Mesenchymal stem cell (in vitro differentiated cells and primary cell): ENCODE data around the gene MAB21L1.

ENCODE experiments used
- DNase-seq: peaks from one replicate; pipeline ENCODE4 v3.0.0-alpha.2; 2013
- H2AFZ ChIP-seq: one replicate; pipeline ENCODE4 v1.6.1; 2013; ENCODE audit warnings: low read depth, mild to moderate bottlenecking, control low read depth, inconsistent platforms, low read length, moderate library complexity
- H2AK5ac ChIP-seq: 2 replicates; pipeline ENCODE4 v1.6.1; 2013; ENCODE audit warnings: low read length, moderate library complexity, mild to moderate bottlenecking, inconsistent platforms; ENCODE audit not compliant: severe bottlenecking
- H2BK120ac ChIP-seq: one replicate; pipeline ENCODE4 v1.6.1; 2013; ENCODE audit warnings: low read depth, mild to moderate bottlenecking, inconsistent platforms, low read length, moderate library complexity
- H2BK12ac ChIP-seq, 2 experiments: one replicate each; pipeline ENCODE4 v1.6.1; 2013; ENCODE audit warnings: inconsistent platforms in 2 of 2, low read length in 2 of 2, mild to moderate bottlenecking in 2 of 2, moderate library complexity in 2 of 2, control low read depth in 1 of 2
- H2BK15ac ChIP-seq: one replicate; pipeline ENCODE4 v1.6.1; 2013; ENCODE audit warnings: mild to moderate bottlenecking, low read depth, inconsistent platforms; ENCODE audit not compliant: poor library complexity, severe bottlenecking
- H2BK5ac ChIP-seq: 2 replicates; pipeline ENCODE4 v1.6.1; 2013; ENCODE audit warnings: low read depth, mild to moderate bottlenecking, low read length, control low read depth, inconsistent platforms; ENCODE audit not compliant: poor library complexity, severe bottlenecking
- H3K14ac ChIP-seq, 2 experiments: one replicate each; pipeline ENCODE4 v1.6.1; 2013; ENCODE audit warnings: inconsistent platforms in 2 of 2, low read length in 2 of 2, control low read depth in 1 of 2, mild to moderate bottlenecking in 1 of 2, moderate library complexity in 1 of 2
- H3K18ac ChIP-seq, 2 experiments: one replicate each; pipeline ENCODE4 v1.6.1; 2013; ENCODE audit warnings: inconsistent platforms in 2 of 2, low read length in 2 of 2, control low read depth in 1 of 2, low read depth in 1 of 2, mild to moderate bottlenecking in 1 of 2
- H3K23ac ChIP-seq, 2 experiments: one replicate each; pipeline ENCODE4 v1.6.1; 2013; ENCODE audit warnings: inconsistent platforms in 2 of 2, low read length in 2 of 2, mild to moderate bottlenecking in 2 of 2, moderate library complexity in 2 of 2, control low read depth in 1 of 2
- H3K27ac ChIP-seq: 2 replicates; pipeline ENCODE4 v1.5.1; 2013; ENCODE audit warnings: mild to moderate bottlenecking, moderate library complexity, low read length, control low read depth, inconsistent platforms; ENCODE audit not compliant: poor library complexity, severe bottlenecking
- H3K27me3 ChIP-seq, 2 experiments: 2 replicates each; pipeline versions ENCODE4 v1.6.1 to v1.7.0; 2013; ENCODE audit warnings: low read length in 2 of 2, mild to moderate bottlenecking in 2 of 2, moderate library complexity in 2 of 2, control low read depth in 1 of 2, inconsistent platforms in 1 of 2; ENCODE audit not compliant: control insufficient read depth in 1 of 2, insufficient read depth in 1 of 2
- H3K36me3 ChIP-seq, 2 experiments: 2 replicates each; pipeline versions ENCODE4 v1.6.1 to v1.7.0; 2013; ENCODE audit warnings: low read length in 2 of 2, control low read depth in 1 of 2, inconsistent platforms in 1 of 2, low read depth in 1 of 2, mild to moderate bottlenecking in 1 of 2; ENCODE audit not compliant: insufficient read depth in 2 of 2, control insufficient read depth in 1 of 2
- H3K4ac ChIP-seq, 2 experiments: one replicate each; pipeline ENCODE4 v1.6.1; 2013; ENCODE audit warnings: inconsistent platforms in 2 of 2, low read length in 2 of 2, mild to moderate bottlenecking in 2 of 2, moderate library complexity in 2 of 2, control low read depth in 1 of 2, low read depth in 1 of 2
- H3K4me1 ChIP-seq: 2 replicates; pipeline ENCODE4 v1.6.1; 2013; ENCODE audit warnings: low read depth, low read length, control low read depth; ENCODE audit not compliant: control insufficient read depth, insufficient read depth
- H3K4me2 ChIP-seq: 2 replicates; pipeline ENCODE4 v1.6.1; 2013; ENCODE audit warnings: low read length, mild to moderate bottlenecking, inconsistent platforms; ENCODE audit not compliant: poor library complexity, severe bottlenecking
- H3K4me3 ChIP-seq, 2 experiments: 2 replicates each; pipeline versions ENCODE4 v1.5.1 to v1.7.0; 2013; ENCODE audit warnings: low read length in 2 of 2, mild to moderate bottlenecking in 2 of 2, control low read depth in 1 of 2, low read depth in 1 of 2; ENCODE audit not compliant: insufficient read depth in 1 of 2
- H3K79me1 ChIP-seq: replicated peaks from 2 replicates; pipeline ENCODE4 v1.6.1; 2013; ENCODE audit warnings: mild to moderate bottlenecking, control low read depth, low read length, inconsistent platforms; ENCODE audit not compliant: poor library complexity, severe bottlenecking
- H3K9ac ChIP-seq: 2 replicates; pipeline ENCODE4 v1.7.0; 2013; ENCODE audit warnings: mild to moderate bottlenecking, low read length, moderate library complexity
- H3K9me3 ChIP-seq: 2 replicates; pipeline ENCODE4 v1.7.0; 2013; ENCODE audit warnings: mild to moderate bottlenecking, low read length; ENCODE audit not compliant: control insufficient read depth
- H4K8ac ChIP-seq: one replicate; pipeline ENCODE4 v1.6.1; 2013; ENCODE audit warnings: inconsistent platforms, mild to moderate bottlenecking, low read length, moderate library complexity
- H4K91ac ChIP-seq: one replicate; pipeline ENCODE4 v1.6.1; 2013; ENCODE audit warnings: mild to moderate bottlenecking, low read length, inconsistent platforms
- WGBS: methylation state at CpG from one replicate; pipeline ENCODE4 v1.1.7; 2013; ENCODE audit warnings: mixed read lengths; 5-methylcytosine and 5-hydroxymethylcytosine counted together

The MAB21L1 gene

DNA sequence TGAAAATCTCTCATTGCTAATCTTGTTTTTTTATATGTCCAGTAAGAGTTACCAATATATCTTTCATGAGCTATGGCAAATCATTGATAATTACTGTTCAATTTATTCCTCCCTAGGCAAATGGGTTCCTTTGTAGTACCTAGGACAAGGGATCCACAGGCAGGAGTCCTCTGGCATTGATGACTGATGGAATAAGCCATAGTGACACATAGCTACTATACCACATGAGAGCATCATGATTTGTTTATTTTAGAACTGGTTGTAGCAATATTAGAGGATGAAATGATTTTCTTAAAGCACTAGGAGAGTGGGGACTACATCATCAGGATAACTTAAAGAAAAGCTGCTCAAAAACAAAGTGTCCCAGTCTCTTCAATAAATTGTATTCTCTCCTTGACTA lies 21.7 kb upstream of the MAB21L1 start:
- Histone ChIP-seq H2BK12ac (no peak overlapping the region), H4K91ac (no peak overlapping the region), H3K18ac (no peak overlapping the region), H3K4me3 (no peak overlapping the region), H3K27me3 (no peaks in the 10 kb centered on the region), H2BK15ac (no peak overlapping the region), H2BK120ac (no peak overlapping the region), H3K27ac (no peak overlapping the region), H3K9ac (no peak overlapping the region), H4K8ac (no peak overlapping the region), H2BK5ac (no peak overlapping the region), H3K4me2 (no peak overlapping the region), H3K4ac (no peak overlapping the region), H3K4me1 (no peaks in the 10 kb centered on the region), H2AFZ (no peak overlapping the region), H3K23ac (no peak overlapping the region), H3K79me1 (no peaks in the 10 kb centered on the region), H3K14ac (no peak overlapping the region), H3K9me3 (no peaks in the 10 kb centered on the region), H3K36me3 (no peaks in the 10 kb centered on the region), H2AK5ac (no peak overlapping the region)
- DNase-seq: no peak

DNA sequence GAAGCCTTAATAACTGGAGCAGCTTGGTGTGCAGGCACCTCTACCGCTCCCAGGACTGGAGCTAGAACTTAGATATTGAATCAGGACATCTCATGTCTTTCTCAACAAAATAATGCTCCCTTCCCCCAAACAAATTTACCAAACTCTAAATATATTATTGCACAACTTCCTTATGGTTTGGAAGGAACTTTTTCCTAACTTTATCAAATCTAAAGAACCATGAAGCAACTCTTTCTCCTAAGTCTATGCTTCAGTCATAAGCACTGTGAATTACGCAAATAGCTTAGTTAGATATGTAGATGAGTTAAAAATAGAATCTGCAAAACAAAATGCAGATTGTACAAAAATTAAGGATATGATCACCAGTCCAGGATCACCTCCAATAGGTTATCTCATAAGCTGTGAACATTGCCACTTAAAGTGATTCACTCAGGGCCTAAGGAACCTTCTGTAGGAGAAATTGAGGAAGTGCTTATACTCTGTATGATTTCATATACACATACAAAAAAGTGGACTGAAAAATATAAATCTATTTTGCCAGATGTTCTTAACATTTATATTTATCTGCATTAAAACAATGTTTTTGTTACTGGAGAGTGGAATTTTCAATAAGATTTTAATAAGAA lies 20.4 kb upstream of the MAB21L1 start:
- Histone ChIP-seq H2BK15ac (no peak overlapping the region), H3K18ac (no peak overlapping the region), H3K36me3 (no peaks in the 10 kb centered on the region), H3K4ac (no peak overlapping the region), H3K14ac (no peak overlapping the region), H3K79me1 (no peaks in the 10 kb centered on the region), H4K8ac (no peak overlapping the region), H3K9me3 (no peaks in the 10 kb centered on the region), H3K4me2 (no peak overlapping the region), H3K4me1 (no peaks in the 10 kb centered on the region), H3K27me3 (no peaks in the 10 kb centered on the region), H2BK120ac (no peak overlapping the region), H3K9ac (no peak overlapping the region), H2BK12ac (no peak overlapping the region), H2AK5ac (no peak overlapping the region), H4K91ac (no peak overlapping the region), H3K4me3 (no peak overlapping the region), H2BK5ac (no peak overlapping the region), H2AFZ (no peak overlapping the region), H3K23ac (no peak overlapping the region), H3K27ac (no peak overlapping the region)
- 100% methylated on average over 1 of the region's 2 CpGs for whole genome bisulfite sequencing
- DNase-seq: no peak

DNA sequence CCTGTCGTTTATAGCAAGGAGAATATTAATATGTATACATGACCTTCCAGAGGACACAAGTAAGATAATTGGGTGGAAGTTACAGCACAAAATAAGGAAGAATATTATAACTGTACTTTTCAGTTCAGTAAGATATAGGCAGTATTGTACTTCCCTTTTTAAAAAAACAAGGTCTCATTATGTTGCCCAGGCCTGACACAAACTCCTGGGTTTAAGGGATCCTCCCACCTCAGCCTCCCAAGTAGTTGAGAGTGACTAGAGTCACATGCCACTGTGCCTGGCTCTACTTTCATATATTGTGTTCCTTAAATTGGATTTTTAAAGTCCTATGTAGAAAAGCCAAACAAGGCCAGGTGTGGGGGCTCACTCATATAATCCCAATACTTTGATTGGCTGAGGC lies 19.5 kb upstream of the MAB21L1 start:
- Histone ChIP-seq H4K8ac (no peak overlapping the region), H3K4ac (no peak overlapping the region), H4K91ac (no peak overlapping the region), H3K27me3 (no peaks in the 10 kb centered on the region), H3K23ac (no peak overlapping the region), H3K36me3 (no peaks in the 10 kb centered on the region), H3K4me3 (no peak overlapping the region), H2BK12ac (no peak overlapping the region), H3K14ac (no peak overlapping the region), H3K9ac (no peak overlapping the region), H3K27ac (no peak overlapping the region), H2AFZ (no peak overlapping the region), H2AK5ac (no peak overlapping the region), H2BK15ac (no peak overlapping the region), H3K9me3 (no peaks in the 10 kb centered on the region), H2BK120ac (no peak overlapping the region), H2BK5ac (no peak overlapping the region), H3K4me2 (no peak overlapping the region), H3K4me1 (no peaks in the 10 kb centered on the region), H3K18ac (no peak overlapping the region), H3K79me1 (no peaks in the 10 kb centered on the region)
- no CpG with 5 or more reads among the region's 1 CpG for WGBS
- DNase-seq: no peak

DNA sequence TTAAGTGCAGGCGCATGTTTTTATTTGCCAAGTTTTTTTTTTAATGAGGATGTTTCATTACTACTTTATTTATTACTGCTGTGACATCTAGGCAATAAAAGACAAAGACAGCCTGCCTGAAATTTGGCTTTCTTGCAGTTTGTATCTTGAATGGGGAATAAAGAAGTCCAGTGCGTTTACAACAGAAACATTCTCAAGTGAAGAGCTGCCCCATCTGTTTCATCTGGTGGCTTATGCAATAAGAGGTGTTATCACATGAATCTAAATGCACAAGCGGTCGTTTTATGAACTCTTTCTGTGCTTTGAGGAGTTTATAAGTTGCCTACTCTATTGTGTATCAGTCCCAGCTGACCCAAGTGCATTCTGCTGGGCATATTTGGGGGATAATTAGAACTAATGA lies 12.6 kb upstream of the MAB21L1 start:
- Histone ChIP-seq H4K8ac (no peak overlapping the region), H2AFZ (no peak overlapping the region), H3K27me3 (no peaks in the 10 kb centered on the region), H3K4me1 (no peaks in the 10 kb centered on the region), H3K9ac (no peak overlapping the region), H3K27ac (no peak overlapping the region), H3K18ac (no peak overlapping the region), H3K4me2 (no peak overlapping the region), H3K14ac (no peak overlapping the region), H2BK120ac (no peak overlapping the region), H3K4ac (no peak overlapping the region), H3K9me3 (no peaks in the 10 kb centered on the region), H2BK5ac (no peak overlapping the region), H3K36me3 (no peaks in the 10 kb centered on the region), H3K79me1 (no peaks in the 10 kb centered on the region), H3K23ac (no peak overlapping the region), H2AK5ac (no peak overlapping the region), H2BK15ac (no peak overlapping the region), H3K4me3 (no peak overlapping the region), H4K91ac (no peak overlapping the region), H2BK12ac (no peak overlapping the region)
- 34% methylated on average over 3 of the region's 4 CpGs for WGBS
- DNase-seq: no peak
